GM12892 (cell line): ENCODE measurements around the gene CSNK1D.

Experiments used
- DNase-seq: peaks from one replicate; pipeline ENCODE4 v3.0.0; 2011; ENCODE audit not compliant: insufficient read length
- FAIRE-seq: peaks from 2 replicates; lab custom pipeline; 2011; peaks lifted over from hg19 to GRCh38; lab: Jason Lieb, UNC
- POLR2A ChIP-seq: IDR thresholded peaks from 2 replicates; pipeline ENCODE4 v1.6.1; 2011; ENCODE audit warnings: low read depth, low read length, control low read depth
- POLR2AphosphoS5 ChIP-seq: IDR thresholded peaks from 2 replicates; pipeline ENCODE4 v1.6.1; 2011; ENCODE audit warnings: low read depth, low read length, control low read depth
- TAF1 ChIP-seq: IDR thresholded peaks from 2 replicates; pipeline ENCODE4 v1.6.1; 2011; ENCODE audit warnings: low read depth, mild to moderate bottlenecking, control low read depth, low read length, borderline replicate concordance

Gene CSNK1D

DNA sequence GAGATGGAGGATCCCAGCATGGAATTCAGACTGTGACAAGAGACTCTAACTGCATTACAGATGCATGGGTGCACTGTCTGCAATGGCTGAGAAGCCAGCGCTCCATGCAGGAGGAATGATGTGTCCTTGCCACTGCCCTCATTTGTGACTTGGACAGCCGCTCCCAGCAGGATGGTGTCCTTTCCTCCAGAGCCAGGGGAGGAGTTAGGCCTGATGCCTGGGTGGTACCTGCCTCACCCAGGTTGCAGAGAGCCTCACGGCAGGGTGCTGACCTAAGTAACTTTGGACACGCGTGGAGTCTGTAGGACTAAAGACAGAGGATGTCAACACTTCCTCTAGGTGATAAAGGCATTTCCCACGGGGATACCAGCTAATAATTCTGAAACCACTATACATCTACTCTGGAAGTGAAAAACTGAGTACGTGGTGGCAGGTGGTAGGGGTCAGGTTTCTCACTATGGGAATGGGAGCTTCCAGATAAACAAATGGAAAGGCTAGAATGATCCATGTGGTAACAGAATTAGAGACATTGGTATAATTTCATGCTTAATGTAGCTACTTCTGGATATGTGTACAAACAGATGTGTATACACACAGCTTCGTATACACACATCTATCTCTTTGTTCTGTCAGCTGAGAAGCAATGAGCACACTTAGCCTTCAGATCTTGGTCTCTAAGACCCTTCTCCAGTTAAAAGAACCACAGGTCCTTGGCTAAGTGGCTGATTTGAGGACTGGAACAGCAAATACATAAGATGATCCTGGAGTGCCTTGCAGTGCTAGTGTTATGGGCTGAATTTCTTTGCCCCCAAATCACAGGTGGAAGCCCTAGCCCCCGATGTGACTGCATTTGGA lies 13.7 kb upstream of the CSNK1D start:
- FAIRE-seq (no peak), DNase-seq (no peak)

DNA sequence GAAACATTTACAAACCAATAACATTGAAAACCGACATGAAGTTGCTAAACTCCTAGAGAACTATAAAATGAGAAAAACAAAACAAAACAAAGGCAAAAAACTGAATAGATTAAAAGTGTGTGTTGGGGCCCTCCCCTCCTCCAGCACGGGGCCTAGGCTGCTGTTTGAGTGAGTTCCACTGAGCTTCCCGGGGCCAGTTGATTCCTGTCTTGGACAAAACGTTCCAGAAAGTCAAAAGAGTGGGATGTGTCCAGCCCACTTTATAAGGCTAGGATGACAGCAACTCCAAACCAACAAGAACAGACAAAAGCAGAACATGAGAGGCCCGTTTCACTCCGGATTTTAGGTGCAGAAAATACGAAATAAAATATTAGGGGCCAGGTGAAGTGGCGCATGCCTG lies 11.6 kb upstream of the CSNK1D start:
- DNase-seq (no peak), FAIRE-seq (no peak)
- TF ChIP-seq POLR2A: no peak
- TF ChIP-seq TAF1: no peak
- TF ChIP-seq POLR2AphosphoS5: no peak

More for the DNA sequence above, 13.7 kb upstream of the CSNK1D start:
- TF ChIP-seq POLR2AphosphoS5 (no peak), POLR2A (no peak), TAF1 (no peak)

DNA sequence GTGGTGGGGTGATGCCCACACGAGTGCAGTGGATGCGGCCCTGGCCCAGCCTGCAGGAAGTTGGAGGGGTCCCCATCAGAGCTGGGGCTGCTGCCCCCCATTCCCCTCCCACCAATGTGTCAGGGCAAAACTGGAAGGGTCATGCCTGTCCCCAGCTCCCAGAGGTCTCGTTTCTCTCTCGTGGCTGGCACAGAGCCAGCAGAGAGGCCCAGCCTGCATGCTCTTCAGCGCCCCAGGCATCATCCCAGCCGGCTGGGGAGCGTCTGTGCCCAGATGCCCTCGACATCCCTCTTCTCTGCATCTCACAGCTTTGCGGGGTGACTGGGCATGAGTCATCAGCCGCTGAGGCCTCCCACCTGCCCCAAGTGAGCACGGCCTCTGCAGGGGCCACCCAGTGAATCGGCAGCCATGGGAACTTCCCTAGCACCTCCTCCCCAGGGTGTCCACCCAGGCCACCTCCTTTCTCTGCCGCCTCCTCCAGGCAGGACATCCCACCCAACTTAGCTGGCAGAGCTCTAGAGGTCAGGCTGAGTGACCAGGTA lies 9.8 kb upstream of the CSNK1D start:
- DNase-seq (no peak), FAIRE-seq (no peak)
- TF ChIP-seq POLR2A: no peak
- TF ChIP-seq TAF1: no peak
- TF ChIP-seq POLR2AphosphoS5: no peak

DNA sequence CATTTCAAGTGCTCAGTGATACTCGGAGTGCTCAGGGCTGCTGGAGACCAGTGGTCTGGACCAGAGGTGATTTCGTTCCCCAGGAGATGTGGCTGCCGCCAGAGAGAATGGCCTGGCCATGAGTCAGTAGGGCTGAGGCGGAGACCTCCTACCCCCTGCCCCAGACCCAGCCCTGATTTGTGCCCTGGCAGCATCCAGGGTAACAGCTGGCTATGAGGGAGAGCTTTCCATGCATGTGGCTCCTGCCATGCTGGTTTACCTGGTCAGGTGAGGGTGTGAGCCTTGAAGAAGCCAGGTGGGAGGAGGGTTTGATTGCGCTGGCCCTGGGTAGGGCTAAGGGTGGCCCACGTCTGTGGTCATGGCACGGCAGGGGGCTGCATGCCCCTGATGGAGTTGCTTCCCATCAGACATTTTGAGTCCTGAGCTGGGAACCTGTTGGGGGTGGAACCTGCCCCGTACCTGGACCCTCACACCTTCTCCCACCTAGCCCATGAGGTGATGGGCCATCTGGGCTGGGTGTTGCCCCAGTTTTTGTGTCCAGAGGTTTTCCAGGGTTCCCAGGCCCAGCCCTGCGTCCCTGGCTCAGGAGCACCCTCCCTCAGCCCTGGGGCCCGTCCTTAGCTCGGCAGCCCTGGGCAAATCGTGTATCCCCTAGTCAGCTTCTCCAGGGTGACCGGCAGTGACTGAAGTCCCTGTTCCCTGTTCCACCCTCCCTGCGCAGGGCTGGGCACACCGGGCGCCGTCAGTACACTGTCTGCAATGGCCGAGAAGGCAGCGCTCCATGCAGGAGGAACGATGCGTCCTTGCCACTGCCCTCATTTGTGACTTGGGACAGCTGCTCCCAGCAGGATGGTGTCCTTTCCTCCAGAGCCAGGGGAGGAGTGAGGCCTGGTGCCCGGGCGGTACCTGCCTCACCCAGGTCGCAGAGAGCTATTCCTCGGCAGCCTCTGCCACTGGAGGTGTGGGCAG lies 9.0 kb upstream of the CSNK1D start:
- TF ChIP-seq POLR2AphosphoS5: no peak
- TF ChIP-seq POLR2A: no peak
- TF ChIP-seq TAF1: no peak
- no peak for FAIRE-seq
- no peak for DNase-seq

DNA sequence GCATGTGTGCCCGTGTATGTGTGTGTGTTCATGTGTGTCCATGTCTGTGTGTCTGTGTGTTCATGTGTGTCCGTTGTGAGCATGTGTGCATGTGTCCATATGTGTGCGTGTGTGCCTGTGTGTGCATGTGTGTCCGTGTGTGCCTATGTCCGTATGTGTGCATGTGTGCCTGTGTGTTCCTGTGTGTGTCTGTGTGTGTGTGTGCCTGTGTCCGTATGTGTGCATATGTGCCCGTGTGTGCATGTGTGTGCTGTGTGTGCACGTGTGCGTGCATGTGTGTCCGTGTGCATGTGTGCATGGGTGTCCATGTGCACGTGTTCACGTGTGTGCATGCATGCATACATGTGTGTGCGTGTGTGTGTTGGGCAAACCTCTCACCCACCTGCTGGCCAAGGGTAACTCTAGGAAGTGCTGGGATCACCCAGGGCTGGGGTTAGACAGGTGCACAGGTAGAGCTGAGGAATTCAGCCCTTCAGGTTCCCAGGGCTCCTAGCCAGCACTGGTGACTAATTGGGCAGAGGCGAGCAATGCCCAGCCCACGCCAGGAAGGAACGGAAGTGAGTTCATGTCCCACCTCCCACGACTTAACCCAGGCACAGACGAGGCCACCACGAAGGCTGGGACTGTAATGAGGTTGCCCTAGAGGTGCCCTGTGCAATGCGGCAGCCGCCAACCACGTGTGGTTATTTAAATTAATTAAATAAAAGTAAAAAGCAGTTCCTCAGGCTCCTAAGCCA lies 8.2 kb upstream of the CSNK1D start:
- no peak for DNase-seq
- no peak for FAIRE-seq
- no peak for TF ChIP-seq POLR2A
- no peak for TF ChIP-seq TAF1
- TF ChIP-seq POLR2AphosphoS5: no peak

DNA sequence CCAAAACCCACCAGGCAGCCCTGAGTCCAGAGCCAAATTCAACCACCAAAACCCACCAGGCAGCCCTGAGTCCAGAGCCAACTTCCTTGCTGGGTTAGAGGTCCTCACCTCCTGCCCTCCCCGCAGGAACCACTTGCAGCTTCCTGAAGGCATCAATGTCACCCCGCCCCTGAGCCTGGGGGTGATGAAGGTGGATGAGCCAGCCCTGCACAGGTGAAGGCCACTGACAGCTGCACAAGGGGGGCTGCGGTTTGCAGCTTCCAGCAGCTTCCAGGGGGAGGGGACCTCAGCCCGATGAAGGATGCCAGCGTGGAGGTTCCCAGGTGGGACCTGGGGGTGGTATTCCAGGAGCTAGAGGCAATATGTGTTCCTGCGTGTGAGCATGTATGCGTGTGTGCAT lies 7.6 kb upstream of the CSNK1D start:
- FAIRE-seq (no peak), DNase-seq (no peak)
- TF ChIP-seq POLR2A: no peak

DNA sequence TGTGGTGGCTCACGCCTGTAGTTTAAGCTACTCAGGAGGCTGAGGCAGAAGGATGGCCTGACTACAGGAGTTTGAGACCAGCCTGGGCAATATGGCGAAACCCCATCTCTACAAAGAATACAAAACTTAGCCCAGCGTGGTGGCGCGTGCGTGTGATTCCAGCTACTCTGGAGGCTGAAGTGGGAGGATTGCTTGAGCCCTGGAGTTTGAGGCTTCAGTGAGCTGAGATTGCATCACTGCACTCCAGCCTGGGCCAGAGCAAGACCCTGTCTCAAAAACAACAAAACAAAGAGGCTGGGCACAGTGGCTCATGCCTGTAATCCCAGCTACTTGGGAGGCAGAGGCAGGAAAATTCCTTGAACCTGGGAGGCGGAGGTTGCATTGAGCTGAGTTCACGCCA lies 7.0 kb upstream of the CSNK1D start:
- FAIRE-seq (no peak), DNase-seq (no peak)
- TF ChIP-seq POLR2AphosphoS5: no peak
- no peak for TF ChIP-seq TAF1
- no peak for TF ChIP-seq POLR2A

DNA sequence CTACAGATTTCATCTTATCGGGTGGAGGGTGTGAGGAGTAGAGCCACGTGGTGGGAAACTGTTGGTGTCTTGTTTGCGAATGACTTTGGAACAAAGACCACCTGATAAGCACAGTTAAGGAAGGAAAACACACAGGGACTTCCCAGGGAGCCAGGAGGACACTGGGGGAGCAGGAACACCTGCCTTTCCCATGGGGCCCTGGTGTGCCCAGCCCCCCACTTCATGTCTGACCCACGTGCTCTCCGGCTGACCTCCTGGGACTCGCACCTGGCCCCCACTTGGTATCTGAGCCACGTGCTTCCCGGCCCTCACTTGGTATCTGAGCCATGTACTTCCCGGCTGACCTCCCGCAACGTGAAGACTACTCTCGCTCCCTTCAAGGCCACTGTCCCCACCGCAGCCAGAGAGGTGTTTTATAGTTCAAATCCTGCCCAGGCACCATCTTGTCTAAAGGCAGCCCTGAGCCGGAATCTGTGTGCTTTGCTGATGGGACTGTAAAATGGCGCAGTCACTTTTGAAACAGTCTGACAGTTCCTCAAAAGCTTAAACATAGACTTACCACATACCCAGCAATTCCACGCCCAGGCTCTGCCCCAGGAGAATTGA lies 5.4 kb upstream of the CSNK1D start:
- no peak for DNase-seq
- FAIRE-seq: no peak

DNA sequence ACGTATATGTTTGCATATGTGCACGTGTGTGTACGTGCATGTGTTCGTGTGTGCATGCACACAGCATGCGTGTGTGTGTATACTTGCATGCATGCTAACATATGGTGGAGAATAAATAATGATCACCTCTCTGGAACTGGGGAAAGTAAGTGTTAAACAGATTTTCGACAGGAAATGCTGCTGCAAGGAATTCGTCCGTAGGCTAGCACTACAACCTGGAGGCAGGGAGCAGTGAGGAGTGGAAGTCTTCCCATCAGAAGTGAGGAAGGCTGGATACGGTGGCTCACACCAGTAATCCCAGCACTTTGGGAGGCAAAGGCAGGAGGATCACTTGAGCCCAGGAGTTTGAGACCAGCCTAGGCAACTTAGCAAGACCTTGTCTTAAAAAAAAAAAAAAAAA lies 4.8 kb upstream of the CSNK1D start:
- TF ChIP-seq TAF1 (no peak), POLR2A (no peak), POLR2AphosphoS5 (no peak)
- FAIRE-seq: no peak
- no peak for DNase-seq

More for the DNA sequence above, 5.4 kb upstream of the CSNK1D start:
- no peak for TF ChIP-seq POLR2A
- no peak for TF ChIP-seq POLR2AphosphoS5
- TF ChIP-seq TAF1: no peak

DNA sequence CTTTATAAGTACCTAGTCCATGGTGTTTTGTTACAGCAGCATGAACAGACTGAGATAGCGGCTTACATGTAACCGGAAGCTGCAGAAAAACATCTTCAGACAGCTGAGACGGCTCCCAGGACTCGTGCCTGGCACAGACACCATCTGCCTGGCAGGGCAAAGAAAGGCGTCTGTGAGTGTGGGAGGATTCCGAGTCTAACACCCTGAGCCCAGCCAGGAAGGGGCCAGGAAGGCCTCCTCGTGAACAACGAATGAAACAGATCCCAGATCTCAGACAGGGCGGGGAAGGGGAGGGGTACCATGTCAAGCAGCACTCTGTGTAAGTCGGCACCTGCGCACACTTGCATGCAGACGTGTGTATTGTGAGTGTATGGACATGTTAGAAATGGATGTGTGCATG lies 4.4 kb upstream of the CSNK1D start:
- no peak for FAIRE-seq
- TF ChIP-seq POLR2AphosphoS5 (no peak), TAF1 (no peak), POLR2A (no peak)
- no peak for DNase-seq

DNA sequence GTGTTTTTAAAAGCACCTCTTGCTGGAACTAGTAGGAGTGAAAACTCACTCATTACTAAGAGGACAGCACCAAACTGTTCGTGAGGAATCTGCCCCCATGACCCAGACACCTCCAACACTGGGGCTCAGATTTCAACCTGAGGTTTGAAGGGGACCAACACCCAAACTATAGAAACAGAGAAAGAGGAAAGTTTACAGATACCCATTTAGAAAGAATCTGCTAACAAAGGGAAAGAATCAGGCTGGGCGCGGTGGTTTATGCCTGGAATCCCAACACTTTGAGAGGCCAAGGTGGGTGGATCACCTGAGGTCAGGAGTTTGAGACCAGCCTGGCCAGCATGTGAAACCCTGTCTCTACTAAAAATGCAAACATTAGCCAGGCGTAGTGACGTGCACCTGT lies 3.4 kb upstream of the CSNK1D start:
- TF ChIP-seq POLR2AphosphoS5 (no peak), TAF1 (no peak), POLR2A (no peak)
- no peak for FAIRE-seq
- DNase-seq: no peak
